ENCODE results near the gene SMAD3. TPM values are rescaled to one million over a fixed set of nuclear protein-coding genes. Genes with fewer than 3 reads are reported as not detected.
A peak's percentile ranks its signal among the peaks of the same experiment; 100 is the strongest.

SMAD3 gene
- total RNA-seq, 1 donor from 2014 or later = 28.1 TPM

- Mint-ChIP-seq H3K4me3 (ENCODE audit: low read depth) (no peak overlapping the region), H3K27me3 (ENCODE audit: low read depth) (no peaks in the 10 kb centered on the region), H3K36me3 (ENCODE audit: low read depth) (peaks cover 68% of the 10 kb centered on the region), H3K27ac (no peak overlapping the region), H3K4me1 (ENCODE audit: low read depth) (peaks cover 75% of the 10 kb centered on the region), H3K9me3 (peaks cover 12% of the 10 kb centered on the region)
- no peak for DNase-seq (ENCODE audit: low spot score)
- intact Hi-C loops (cut with micrococcal nuclease) = no loop called here
Measured at GRCh38 chr15:67109141-67110034, 44.0 kb downstream of the SMAD3 start.

- H3K9me3 Mint-ChIP-seq = peaks cover 12% of the 10 kb centered on the region
- H3K4me1 Mint-ChIP-seq (ENCODE audit: low read depth) = peaks cover 75% of the 10 kb centered on the region
- H3K27me3 Mint-ChIP-seq (ENCODE audit: low read depth) = no peaks in the 10 kb centered on the region
- H3K27ac Mint-ChIP-seq = no peak overlapping the region
- intact Hi-C loops (cut with micrococcal nuclease) = no loop called here
- H3K36me3 Mint-ChIP-seq (ENCODE audit: low read depth) = peaks cover 71% of the 10 kb centered on the region
- H3K4me3 Mint-ChIP-seq (ENCODE audit: low read depth) = no peak overlapping the region
- DNase-seq (ENCODE audit: low spot score) = no peak
Measured at GRCh38 chr15:67110361-67110781, 45.0 kb downstream of the SMAD3 start.

DNA sequence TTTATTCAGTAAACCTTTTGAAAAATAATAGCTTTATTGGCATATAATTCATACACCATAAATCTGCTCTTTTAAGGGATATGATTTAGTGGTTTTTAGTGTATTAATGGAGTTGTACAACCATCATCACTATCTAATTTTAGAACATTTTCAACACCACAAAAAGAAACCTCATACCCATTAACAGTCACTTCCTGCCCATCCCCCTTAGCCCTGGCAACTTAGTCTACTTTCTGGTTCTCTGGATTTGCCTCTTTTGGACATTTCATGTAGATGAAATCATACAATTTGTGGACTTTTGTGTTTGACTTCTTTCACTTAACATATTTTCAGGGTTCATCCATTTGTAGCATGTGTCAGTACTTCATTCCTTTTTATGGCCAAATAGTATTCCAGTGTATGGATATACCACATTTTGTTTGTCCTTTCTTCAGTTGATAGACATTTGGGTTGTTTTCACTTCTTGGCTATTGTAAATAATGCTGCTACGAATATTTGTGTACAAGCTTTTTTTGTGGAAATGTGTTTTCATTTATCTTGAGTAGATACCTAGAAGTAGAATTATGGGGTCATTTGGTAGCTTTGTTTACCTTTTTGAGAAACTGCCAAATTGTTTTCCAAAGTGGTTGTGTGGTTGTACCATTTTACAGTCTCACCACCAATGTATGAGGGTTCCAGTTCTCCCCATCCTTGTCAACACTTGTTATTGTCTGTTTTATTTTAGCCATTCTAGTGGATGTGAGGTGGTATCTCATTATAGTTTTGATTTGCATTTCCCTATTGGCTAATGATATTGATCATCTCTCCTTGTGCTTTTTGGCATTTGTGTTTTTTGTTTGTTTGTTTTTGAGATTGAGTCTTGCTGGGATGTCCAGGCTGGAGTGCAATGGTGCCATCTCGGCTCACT, 45.8 kb downstream of the SMAD3 start:
- Mint-ChIP-seq H3K4me1 (ENCODE audit: low read depth) (peaks cover 78% of the 10 kb centered on the region), H3K27ac (peak overlapping the region; percentile 12), H3K9me3 (peaks cover 12% of the 10 kb centered on the region), H3K27me3 (ENCODE audit: low read depth) (no peaks in the 10 kb centered on the region), H3K36me3 (ENCODE audit: low read depth) (peaks cover 69% of the 10 kb centered on the region), H3K4me3 (ENCODE audit: low read depth) (no peak overlapping the region)
- intact Hi-C loops (cut with micrococcal nuclease) = no loop called here
- no peak for DNase-seq (ENCODE audit: low spot score)

DNA sequence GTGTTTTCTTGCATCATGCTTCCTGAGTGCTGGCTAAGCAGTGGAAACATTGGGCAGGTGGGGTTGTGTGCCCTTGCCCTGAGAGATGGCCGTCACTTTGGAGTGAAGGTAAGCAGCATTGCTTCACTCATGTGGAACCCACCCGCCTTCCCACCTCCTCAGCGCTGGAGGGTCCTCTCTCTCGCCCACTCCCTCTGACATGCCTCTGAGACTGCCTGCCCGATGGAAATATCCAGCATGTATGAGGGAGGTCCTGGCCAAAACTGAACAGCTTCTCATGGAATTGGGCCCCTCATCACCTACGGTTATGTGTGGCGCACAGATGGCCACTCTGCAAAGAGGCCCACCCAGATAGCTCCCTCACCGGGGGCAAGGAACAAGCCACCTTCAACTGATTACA, 48.6 kb downstream of the SMAD3 start:
- intact Hi-C loops (cut with micrococcal nuclease) = no loop called here
- peaks cover 79% of the 10 kb centered on the region for H3K4me1 Mint-ChIP-seq (ENCODE audit: low read depth)
- H3K4me3 Mint-ChIP-seq (ENCODE audit: low read depth) = no peak overlapping the region
- peaks cover 12% of the 10 kb centered on the region for H3K9me3 Mint-ChIP-seq
- H3K27me3 Mint-ChIP-seq (ENCODE audit: low read depth) = no peaks in the 10 kb centered on the region
- no peak for DNase-seq (ENCODE audit: low spot score)
- peak overlapping the region; percentile 86 for H3K27ac Mint-ChIP-seq
- peaks cover 67% of the 10 kb centered on the region for H3K36me3 Mint-ChIP-seq (ENCODE audit: low read depth)

- Mint-ChIP-seq H3K4me3 (ENCODE audit: low read depth) (no peak overlapping the region), H3K4me1 (ENCODE audit: low read depth) (peaks cover 81% of the 10 kb centered on the region), H3K36me3 (ENCODE audit: low read depth) (peaks cover 61% of the 10 kb centered on the region), H3K9me3 (peaks cover 12% of the 10 kb centered on the region), H3K27ac (peak overlapping the region; percentile 86), H3K27me3 (ENCODE audit: low read depth) (no peaks in the 10 kb centered on the region)
- DNase-seq (ENCODE audit: low spot score) = no peak
- intact Hi-C loops (cut with micrococcal nuclease) = no loop called here
Measured at GRCh38 chr15:67114846-67115585, 49.6 kb downstream of the SMAD3 start.

GRCh38 chr15:67115586-67115969, 50.2 kb downstream of the SMAD3 start:
- H3K36me3 Mint-ChIP-seq (ENCODE audit: low read depth) = peaks cover 55% of the 10 kb centered on the region
- H3K4me3 Mint-ChIP-seq (ENCODE audit: low read depth) = no peak overlapping the region
- no peaks in the 10 kb centered on the region for H3K27me3 Mint-ChIP-seq (ENCODE audit: low read depth)
- intact Hi-C loops (cut with micrococcal nuclease) = no loop called here
- peak overlapping the region; percentile 86 for H3K27ac Mint-ChIP-seq
- H3K9me3 Mint-ChIP-seq = peaks cover 12% of the 10 kb centered on the region
- DNase-seq (ENCODE audit: low spot score) = no peak
- peaks cover 81% of the 10 kb centered on the region for H3K4me1 Mint-ChIP-seq (ENCODE audit: low read depth)

DNA sequence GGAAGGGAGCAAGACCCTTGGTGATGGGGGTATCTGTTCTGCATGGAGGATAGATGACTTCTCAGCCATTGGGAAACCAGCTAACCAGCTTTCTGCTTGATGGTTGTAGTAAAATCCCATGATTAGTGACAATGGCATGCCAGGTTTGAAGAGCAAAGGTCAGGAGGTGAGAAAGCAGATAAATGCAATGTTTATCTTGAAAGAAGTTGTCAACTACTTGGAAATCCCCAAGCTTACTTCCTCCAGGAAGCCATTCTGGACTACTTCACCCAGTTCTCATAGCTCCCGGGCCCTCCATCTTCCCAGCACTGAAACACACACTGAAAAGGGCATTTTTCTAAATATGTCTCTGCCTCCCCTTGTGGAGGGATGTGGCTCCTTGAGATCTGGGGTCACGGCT, 51.3 kb downstream of the SMAD3 start:
- intact Hi-C loops (cut with micrococcal nuclease) = no loop called here
- Mint-ChIP-seq H3K36me3 (ENCODE audit: low read depth) (peaks cover 43% of the 10 kb centered on the region), H3K9me3 (peaks cover 4% of the 10 kb centered on the region), H3K27ac (peak overlapping the region; percentile 69), H3K27me3 (ENCODE audit: low read depth) (no peaks in the 10 kb centered on the region), H3K4me1 (ENCODE audit: low read depth) (peaks cover 84% of the 10 kb centered on the region), H3K4me3 (ENCODE audit: low read depth) (peak overlapping the region; percentile 23)
- no peak for DNase-seq (ENCODE audit: low spot score)

GRCh38 chr15:67117370-67117769, 52.0 kb downstream of the SMAD3 start:
- H3K4me3 Mint-ChIP-seq (ENCODE audit: low read depth) = no peak overlapping the region
- H3K4me1 Mint-ChIP-seq (ENCODE audit: low read depth) = peaks cover 91% of the 10 kb centered on the region
- H3K9me3 Mint-ChIP-seq = peaks cover 4% of the 10 kb centered on the region
- H3K27me3 Mint-ChIP-seq (ENCODE audit: low read depth) = no peaks in the 10 kb centered on the region
- no peak for DNase-seq (ENCODE audit: low spot score)
- H3K27ac Mint-ChIP-seq = peak overlapping the region; percentile 69
- H3K36me3 Mint-ChIP-seq (ENCODE audit: low read depth) = peaks cover 41% of the 10 kb centered on the region
- intact Hi-C loops (cut with micrococcal nuclease) = no loop called here

DNA sequence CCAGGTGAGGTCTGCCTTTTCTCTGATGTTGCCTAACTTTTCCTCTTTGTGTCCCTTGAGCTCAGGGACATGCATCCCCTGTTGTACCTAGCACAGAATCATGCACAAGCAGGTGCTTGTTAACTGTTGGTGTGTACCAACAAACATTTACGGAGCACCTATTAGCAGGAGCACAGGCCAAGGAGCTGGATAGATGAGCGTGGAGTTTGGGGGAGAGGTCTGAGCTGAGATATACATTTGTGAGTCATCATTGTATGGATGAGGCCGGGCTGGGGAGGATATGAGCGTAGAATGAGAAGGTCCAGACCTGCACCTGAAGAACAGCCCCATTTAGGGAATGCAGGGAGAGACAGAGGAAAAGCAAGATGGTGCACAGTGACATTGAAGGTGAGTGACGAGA, 53.4 kb downstream of the SMAD3 start:
- peaks cover 30% of the 10 kb centered on the region for H3K36me3 Mint-ChIP-seq (ENCODE audit: low read depth)
- peaks cover 81% of the 10 kb centered on the region for H3K4me1 Mint-ChIP-seq (ENCODE audit: low read depth)
- no peaks in the 10 kb centered on the region for H3K9me3 Mint-ChIP-seq
- peak overlapping the region; percentile 63 for H3K27ac Mint-ChIP-seq
- H3K27me3 Mint-ChIP-seq (ENCODE audit: low read depth) = no peaks in the 10 kb centered on the region
- intact Hi-C loops (cut with micrococcal nuclease) = no loop called here
- no peak for DNase-seq (ENCODE audit: low spot score)
- H3K4me3 Mint-ChIP-seq (ENCODE audit: low read depth) = peak overlapping the region; percentile 11

GRCh38 chr15:67119238-67119846, 53.9 kb downstream of the SMAD3 start:
- Mint-ChIP-seq H3K4me3 (ENCODE audit: low read depth) (peak overlapping the region; percentile 11), H3K4me1 (ENCODE audit: low read depth) (peaks cover 81% of the 10 kb centered on the region), H3K27me3 (ENCODE audit: low read depth) (no peaks in the 10 kb centered on the region), H3K9me3 (no peaks in the 10 kb centered on the region), H3K27ac (peak overlapping the region; percentile 63), H3K36me3 (ENCODE audit: low read depth) (peaks cover 26% of the 10 kb centered on the region)
- no peak for DNase-seq (ENCODE audit: low spot score)
- intact Hi-C loops (cut with micrococcal nuclease) = no loop called here

GRCh38 chr15:67120009-67120838, 54.8 kb downstream of the SMAD3 start:
- H3K27me3 Mint-ChIP-seq (ENCODE audit: low read depth) = no peaks in the 10 kb centered on the region
- H3K36me3 Mint-ChIP-seq (ENCODE audit: low read depth) = peaks cover 21% of the 10 kb centered on the region
- peaks cover 78% of the 10 kb centered on the region for H3K4me1 Mint-ChIP-seq (ENCODE audit: low read depth)

More at GRCh38 chr15:67120009-67120838, 54.8 kb downstream of the SMAD3 start:
- DNase-seq (ENCODE audit: low spot score) = no peak
- Mint-ChIP-seq H3K9me3 (no peaks in the 10 kb centered on the region), H3K4me3 (ENCODE audit: low read depth) (peak overlapping the region; percentile 43), H3K27ac (peak overlapping the region; percentile 94)
- intact Hi-C loops (cut with micrococcal nuclease) = no loop called here

Data from activated T-helper 2 cell treated with anti-CD3 and anti-CD28 coated beads, Interferon-gamma antibody, Interleukin-2, Interleukin-4, amounts not matched to agents 10 μg/mL and 5 μg/mL and 100 μg/mL, durations not matched to agents 14 hours and 24 hours and 36 hours (primary cell).